Measurements from ENCODE around the gene PSME2. TPM values are rescaled to one million over a fixed set of nuclear protein-coding genes. Genes with fewer than 3 reads are reported as not detected.

Gene PSME2, protein sequence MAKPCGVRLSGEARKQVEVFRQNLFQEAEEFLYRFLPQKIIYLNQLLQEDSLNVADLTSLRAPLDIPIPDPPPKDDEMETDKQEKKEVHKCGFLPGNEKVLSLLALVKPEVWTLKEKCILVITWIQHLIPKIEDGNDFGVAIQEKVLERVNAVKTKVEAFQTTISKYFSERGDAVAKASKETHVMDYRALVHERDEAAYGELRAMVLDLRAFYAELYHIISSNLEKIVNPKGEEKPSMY
- total RNA-seq (2021) = 171 and 172 TPM in 2 replicates
- Bru-seq, nascent RNA = percentile 80 among the genes with signal in this experiment
- BruChase-seq, experiment 1, labeled RNA remaining after a 2-hour chase = percentile 81 among the genes with signal in this experiment
- BruChase-seq, experiment 2, labeled RNA remaining after a 6-hour chase = percentile 81 among the genes with signal in this experiment
- long read RNA-seq, transcript PSME2-213 (10 exons, 755 nt) = minor isoform, 7 of 370 reads
- long read RNA-seq, transcript PSME2-205 (2 exons, 496 nt) = minor isoform, 16 of 370 reads
- long read RNA-seq, transcript PSME2-201 (11 exons, 1,404 nt) = major isoform, 299 of 370 reads
- long read RNA-seq, partial matches to known transcripts = 11 of 370 reads
- long read RNA-seq, other reads (novel, unspliced or antisense) = 31 of 370 reads

GRCh38 chr14:24146453-24146977, at the start of gene PSME2:
Gene PSME2, minus strand, starts transcription at chr14:24146610. Its CDS starts 29 bp downstream, at chr14:24146581.
- DNase-seq (ENCODE audit: low spot score) = peak; percentile 98
- ChIA-PET POLR2A (ENCODE audit: low non-redundant PET) (interaction anchor here (0.5 to 1.0 kb wide), 3 partner anchors 9 to 32 kb away, joined by 3 to 6 read pairs (median 3); partner anchors contain the start of genes DCAF11, NRL and PSME1), CTCF (interaction anchor here (1.0 kb wide), 1 partner anchor 38 kb away, joined by 3 read pairs; no protein-coding TSS in a partner anchor)
- Histone ChIP-seq H3K4me1 (ENCODE audit: insufficient read depth, low read length, poor library complexity, severe bottlenecking) (peaks cover 12% of the 10 kb centered on the region), H3K27ac (ENCODE audit: low read depth, low read length, poor library complexity, severe bottlenecking) (peak within 1 kb of the TSS; percentile 87), H3K36me3 (ENCODE audit: insufficient read depth, low read length, poor library complexity, severe bottlenecking) (peaks cover 36% of the 10 kb centered on the region), H3K27me3 (replicated peaks; ENCODE audit: insufficient read depth, low read depth, low read length, poor library complexity) (no peaks in the 10 kb centered on the region), H3K9me3 (ENCODE audit: low read depth, low read length, poor library complexity, severe bottlenecking) (no peaks in the 10 kb centered on the region), H3K4me3 (ENCODE audit: low read depth, low read length, poor library complexity, severe bottlenecking) (peak within 1 kb of the TSS; percentile 90)
- TF ChIP-seq EZH2 (IDR thresholded peaks at IDR 0.05; ENCODE audit: borderline replicate concordance, low read depth, low read length, poor library complexity, severe bottlenecking) = no peak
- TF ChIP-seq, protein P1, sequence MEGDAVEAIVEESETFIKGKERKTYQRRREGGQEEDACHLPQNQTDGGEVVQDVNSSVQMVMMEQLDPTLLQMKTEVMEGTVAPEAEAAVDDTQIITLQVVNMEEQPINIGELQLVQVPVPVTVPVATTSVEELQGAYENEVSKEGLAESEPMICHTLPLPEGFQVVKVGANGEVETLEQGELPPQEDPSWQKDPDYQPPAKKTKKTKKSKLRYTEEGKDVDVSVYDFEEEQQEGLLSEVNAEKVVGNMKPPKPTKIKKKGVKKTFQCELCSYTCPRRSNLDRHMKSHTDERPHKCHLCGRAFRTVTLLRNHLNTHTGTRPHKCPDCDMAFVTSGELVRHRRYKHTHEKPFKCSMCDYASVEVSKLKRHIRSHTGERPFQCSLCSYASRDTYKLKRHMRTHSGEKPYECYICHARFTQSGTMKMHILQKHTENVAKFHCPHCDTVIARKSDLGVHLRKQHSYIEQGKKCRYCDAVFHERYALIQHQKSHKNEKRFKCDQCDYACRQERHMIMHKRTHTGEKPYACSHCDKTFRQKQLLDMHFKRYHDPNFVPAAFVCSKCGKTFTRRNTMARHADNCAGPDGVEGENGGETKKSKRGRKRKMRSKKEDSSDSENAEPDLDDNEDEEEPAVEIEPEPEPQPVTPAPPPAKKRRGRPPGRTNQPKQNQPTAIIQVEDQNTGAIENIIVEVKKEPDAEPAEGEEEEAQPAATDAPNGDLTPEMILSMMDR (conservative IDR thresholded peaks at IDR 0.05; ENCODE audit: low read depth, low read length) = no peak
- intact Hi-C loops (cut with micrococcal nuclease; ENCODE audit: unreplicated experiment) = loop anchor here (5.0 kb wide), 1 partner anchor 41 kb away; the partner anchor contains the start of gene IPO4
- BruUV-seq (replicated peaks) = no TSS peak

GRCh38 chr14:24195186-24196070, 49.0 kb upstream of the PSME2 start, which contains the start of gene TM9SF1:
Gene TM9SF1, minus strand, starts transcription at chr14:24195441. Its CDS starts 422 bp downstream, at chr14:24195019.
- no TSS peak for BruUV-seq (replicated peaks)
- intact Hi-C loops (cut with micrococcal nuclease; ENCODE audit: unreplicated experiment) = loop anchor here (2.0 kb wide), 1 partner anchor 35 kb away; no protein-coding TSS in a partner anchor
- H3K4me1 ChIP-seq (ENCODE audit: insufficient read depth, low read length, poor library complexity, severe bottlenecking) = peaks cover 11% of the 10 kb centered on the region
- POLR2A ChIA-PET (ENCODE audit: low non-redundant PET) = interaction anchor here (0.6 to 1.3 kb wide), 3 partner anchors 18 to 54 kb away, joined by 3 to 4 read pairs (median 3); partner anchors contain the start of genes CHMP4A, EMC9 and TINF2
- TF ChIP-seq EZH2 (IDR thresholded peaks at IDR 0.05; ENCODE audit: borderline replicate concordance, low read depth, low read length, poor library complexity, severe bottlenecking) = no peak
- TF ChIP-seq, protein P1 (conservative IDR thresholded peaks at IDR 0.05; ENCODE audit: low read depth, low read length) = no peak
- no peaks in the 10 kb centered on the region for H3K9me3 ChIP-seq (ENCODE audit: low read depth, low read length, poor library complexity, severe bottlenecking)
- CTCF ChIA-PET = interaction anchor here (0.6 kb wide), 1 partner anchor 20 kb away, joined by 3 read pairs; no protein-coding TSS in a partner anchor
- H3K36me3 ChIP-seq (ENCODE audit: insufficient read depth, low read length, poor library complexity, severe bottlenecking) = peaks cover 13% of the 10 kb centered on the region
- peak within 1 kb of the TSS; percentile 81 for H3K4me3 ChIP-seq (ENCODE audit: low read depth, low read length, poor library complexity, severe bottlenecking)
- H3K27me3 ChIP-seq (replicated peaks; ENCODE audit: insufficient read depth, low read depth, low read length, poor library complexity) = no peaks in the 10 kb centered on the region
- H3K27ac ChIP-seq (ENCODE audit: low read depth, low read length, poor library complexity, severe bottlenecking) = peak within 1 kb of the TSS; percentile 97
- DNase-seq (ENCODE audit: low spot score) = peak; percentile 91

Measured in A673 (cell line).